Dendritic cell treated with granulocyte-macrophage colony-stimulating factor and Interleukin-4, amounts not matched to agents 40 ng/mL and 50 ng/mL, for 4 days (primary cell): ENCODE measurements around the gene WDR6.

ENCODE experiments used
- H3K27ac Mint-ChIP-seq: one replicate; pipeline ENCODE4 v1.8.0; 2022; ENCODE audit warnings: mild to moderate bottlenecking, mixed read lengths
- H3K27me3 Mint-ChIP-seq: one replicate; pipeline ENCODE4 v1.8.0; 2022; ENCODE audit warnings: mild to moderate bottlenecking, mixed read lengths
- H3K36me3 Mint-ChIP-seq: one replicate; pipeline ENCODE4 v1.8.0; 2022; ENCODE audit warnings: low read depth, mixed read lengths
- H3K4me1 Mint-ChIP-seq: one replicate; pipeline ENCODE4 v1.8.0; 2022; ENCODE audit warnings: low read depth, mixed read lengths
- H3K4me3 Mint-ChIP-seq: one replicate; pipeline ENCODE4 v1.8.0; 2022; ENCODE audit warnings: mild to moderate bottlenecking, moderate library complexity, mixed read lengths
- H3K9me3 Mint-ChIP-seq: one replicate; pipeline ENCODE4 v1.8.0; 2022; ENCODE audit warnings: mixed read lengths
- intact Hi-C: fragments of 100-400 bp; cut with micrococcal nuclease; formaldehyde crosslinking; loops from one replicate; pipeline ENCODE4 v1.15.0; 2022

Gene WDR6

DNA sequence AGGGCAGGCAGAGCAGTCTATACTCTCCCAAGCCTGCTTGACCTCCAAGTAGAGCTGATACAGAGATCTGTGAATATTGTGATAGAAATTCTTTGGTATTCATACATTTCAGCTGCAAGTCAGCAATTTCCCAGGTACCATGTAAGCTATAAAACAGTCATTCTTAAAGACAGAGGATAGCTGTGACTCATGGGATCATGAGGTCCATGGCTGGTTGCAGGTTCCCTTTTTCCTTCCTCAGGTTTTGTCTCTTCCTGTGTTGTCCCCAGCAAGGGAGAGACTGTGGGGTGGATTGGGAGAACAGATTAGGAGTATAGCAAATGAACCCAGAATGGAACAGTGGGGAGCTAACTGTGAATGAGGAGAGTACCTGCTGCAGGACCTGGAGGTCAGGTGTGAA lies 22.5 kb upstream of the WDR6 start:
- intact Hi-C loops = no loop called here
- Mint-ChIP-seq H3K9me3 (no peaks in the 10 kb centered on the region), H3K4me3 (no peak overlapping the region), H3K27me3 (no peaks in the 10 kb centered on the region), H3K36me3 (peaks cover 69% of the 10 kb centered on the region), H3K4me1 (peaks cover 40% of the 10 kb centered on the region), H3K27ac (peak overlapping the region; percentile 61)

DNA sequence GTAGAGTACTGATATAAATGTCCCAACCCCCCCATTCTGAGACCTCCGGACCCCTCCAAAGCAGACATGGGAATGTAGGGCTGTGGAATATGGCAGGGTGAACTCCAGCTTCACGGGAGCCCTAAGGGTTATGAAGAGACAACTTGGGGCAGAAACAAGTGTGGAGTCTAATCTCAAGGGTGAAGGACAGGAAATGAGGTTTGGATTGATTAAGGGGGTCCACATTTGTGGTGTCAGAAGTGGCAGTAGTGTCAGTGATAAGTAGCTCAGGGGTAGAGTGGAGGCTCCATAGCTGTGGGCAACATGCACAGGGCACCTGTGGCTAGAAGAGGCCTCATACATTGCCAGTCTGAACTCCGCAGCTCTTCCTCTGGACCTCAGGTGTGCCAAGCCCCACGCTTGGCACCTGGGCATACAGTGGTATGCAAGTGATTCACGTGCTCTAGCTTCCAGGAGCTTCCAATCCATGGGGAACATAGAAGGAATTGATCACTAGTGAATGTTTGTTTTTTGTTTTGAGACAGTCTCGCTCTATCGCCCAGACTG lies 21.3 kb upstream of the WDR6 start:
- Mint-ChIP-seq H3K4me3 (no peak overlapping the region), H3K36me3 (peaks cover 62% of the 10 kb centered on the region), H3K27ac (no peak overlapping the region), H3K9me3 (no peaks in the 10 kb centered on the region), H3K4me1 (peaks cover 46% of the 10 kb centered on the region), H3K27me3 (no peaks in the 10 kb centered on the region)
- intact Hi-C loops = no loop called here

DNA sequence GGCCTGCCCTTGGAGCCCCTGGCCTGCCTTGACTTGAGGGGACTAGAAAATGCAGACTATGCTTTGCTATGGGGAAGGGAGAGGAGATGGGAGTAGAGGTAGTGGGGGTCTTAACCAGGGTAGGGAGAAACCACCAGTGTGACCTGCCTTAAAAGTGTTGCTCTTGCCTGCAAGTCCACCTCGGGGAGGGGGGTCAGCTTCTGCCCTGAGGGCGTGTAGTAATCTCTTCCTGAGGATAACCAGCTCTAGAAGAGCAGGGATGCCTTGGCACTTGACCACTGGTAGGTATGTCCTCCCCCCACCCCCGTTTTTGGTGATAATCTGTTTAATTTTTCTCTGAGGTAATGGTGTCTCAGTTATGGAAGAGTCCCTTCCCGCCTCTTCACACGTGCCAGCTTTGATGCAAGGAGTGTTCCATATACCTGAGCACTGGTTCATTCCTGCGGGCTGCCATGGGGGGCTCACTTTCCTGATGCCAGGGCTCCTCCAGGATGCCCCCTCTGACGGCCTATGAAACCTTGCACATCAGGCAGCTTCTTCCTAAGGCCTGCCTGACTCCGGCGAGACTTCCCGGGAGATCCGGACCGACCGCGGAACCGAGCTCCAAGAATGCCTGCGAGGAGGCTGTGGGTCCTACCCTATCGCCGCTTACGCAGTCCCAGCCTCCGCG lies 17.9 kb upstream of the WDR6 start:
- peaks cover 48% of the 10 kb centered on the region for H3K4me1 Mint-ChIP-seq
- H3K27ac Mint-ChIP-seq = peak overlapping the region; percentile 81
- no peaks in the 10 kb centered on the region for H3K9me3 Mint-ChIP-seq
- H3K36me3 Mint-ChIP-seq = peaks cover 31% of the 10 kb centered on the region
- intact Hi-C loops = no loop called here
- peak overlapping the region; percentile 83 for H3K4me3 Mint-ChIP-seq
- H3K27me3 Mint-ChIP-seq = no peaks in the 10 kb centered on the region

DNA sequence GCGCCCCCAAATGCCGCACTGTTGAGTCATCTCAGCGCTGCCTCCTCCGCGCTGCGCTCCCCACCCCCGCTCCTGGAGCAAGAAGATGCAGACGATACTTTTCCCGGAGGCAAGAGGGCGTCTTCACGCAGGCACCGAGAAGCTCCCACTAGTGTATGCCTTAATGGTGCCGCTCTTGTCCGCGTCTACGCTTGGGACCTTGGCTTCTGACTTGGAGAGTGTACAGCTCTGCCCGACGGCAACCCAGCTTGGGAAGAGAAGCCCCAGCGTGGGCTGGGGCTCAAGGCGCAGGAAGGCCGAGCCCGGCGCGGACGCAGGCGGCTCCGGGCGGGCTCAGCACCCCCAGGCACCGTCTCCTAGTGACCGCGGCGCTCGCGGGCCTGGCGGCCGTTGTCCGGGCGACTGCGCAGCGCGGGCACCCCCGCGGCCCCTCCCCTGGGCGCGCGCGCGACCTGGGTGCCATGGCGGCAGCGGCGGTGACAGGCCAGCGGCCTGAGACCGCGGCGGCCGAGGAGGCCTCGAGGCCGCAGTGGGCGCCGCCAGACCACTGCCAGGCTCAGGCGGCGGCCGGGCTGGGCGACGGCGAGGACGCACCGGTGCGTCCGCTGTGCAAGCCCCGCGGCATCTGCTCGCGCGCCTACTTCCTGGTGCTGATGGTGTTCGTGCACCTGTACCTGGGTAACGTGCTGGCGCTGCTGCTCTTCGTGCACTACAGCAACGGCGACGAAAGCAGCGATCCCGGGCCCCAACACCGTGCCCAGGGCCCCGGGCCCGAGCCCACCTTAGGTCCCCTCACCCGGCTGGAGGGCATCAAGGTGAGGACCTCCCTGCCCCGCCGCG lies 17.2 kb upstream of the WDR6 start, which contains the start of gene P4HTM:
TSS of gene P4HTM (plus strand) at position 446 of the 840 bp plus-strand sequence. CDS start at position 462, 16 bp downstream.
- Mint-ChIP-seq H3K4me1 (peaks cover 41% of the 10 kb centered on the region), H3K27ac (peak within 1 kb of the TSS; percentile 81), H3K27me3 (no peaks in the 10 kb centered on the region), H3K9me3 (no peaks in the 10 kb centered on the region), H3K4me3 (peak within 1 kb of the TSS; percentile 85), H3K36me3 (peaks cover 31% of the 10 kb centered on the region)
- intact Hi-C loops = loop anchor here (5.0 kb wide), 1 partner anchor 37 kb away; the partner anchor contains the start of gene IMPDH2

DNA sequence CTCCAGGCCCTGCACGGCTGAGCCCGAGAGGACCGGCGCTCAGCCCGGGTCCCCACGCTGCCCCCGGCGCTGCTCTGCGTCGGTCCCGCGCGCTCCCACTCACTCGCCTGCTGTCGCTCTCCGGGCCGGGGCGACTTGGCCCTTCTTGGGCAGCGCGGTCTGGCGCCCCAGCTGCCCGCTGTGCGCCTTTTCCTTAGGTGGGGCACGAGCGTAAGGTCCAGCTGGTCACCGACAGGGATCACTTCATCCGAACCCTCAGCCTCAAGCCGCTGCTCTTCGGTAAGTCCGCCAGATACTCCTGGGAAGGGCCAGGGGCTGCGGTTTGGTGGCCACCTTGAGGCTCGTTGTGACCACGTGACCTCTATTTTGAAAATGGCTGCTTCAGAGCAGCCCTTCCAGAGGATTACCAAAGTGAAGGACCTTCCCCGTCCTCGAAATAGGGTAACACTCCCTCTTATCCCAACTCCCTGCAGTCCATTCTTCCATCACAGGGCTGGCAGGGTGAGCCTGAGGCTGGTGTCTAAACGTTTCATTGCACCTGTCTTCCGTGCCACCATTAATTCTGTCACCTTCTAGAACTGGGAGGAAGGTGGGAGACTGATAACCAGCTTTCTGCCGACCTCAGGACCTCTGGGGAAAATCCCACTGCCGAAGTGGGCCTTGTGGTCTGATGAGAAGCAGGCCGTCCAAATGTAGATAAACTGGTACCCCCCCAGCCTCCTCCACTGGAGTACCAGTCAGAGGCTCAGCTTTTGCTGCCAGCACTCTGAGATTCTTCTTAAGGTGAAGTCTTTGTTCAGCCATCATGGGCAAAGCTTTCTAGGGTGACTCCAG lies 16.3 kb upstream of the WDR6 start:
- Mint-ChIP-seq H3K27me3 (no peaks in the 10 kb centered on the region), H3K9me3 (no peaks in the 10 kb centered on the region), H3K27ac (peak overlapping the region; percentile 78), H3K4me3 (peak overlapping the region; percentile 85), H3K4me1 (peaks cover 41% of the 10 kb centered on the region), H3K36me3 (peaks cover 31% of the 10 kb centered on the region)
- intact Hi-C loops = loop anchor here (5.0 kb wide), 1 partner anchor 36 kb away; the partner anchor contains the start of gene IMPDH2

DNA sequence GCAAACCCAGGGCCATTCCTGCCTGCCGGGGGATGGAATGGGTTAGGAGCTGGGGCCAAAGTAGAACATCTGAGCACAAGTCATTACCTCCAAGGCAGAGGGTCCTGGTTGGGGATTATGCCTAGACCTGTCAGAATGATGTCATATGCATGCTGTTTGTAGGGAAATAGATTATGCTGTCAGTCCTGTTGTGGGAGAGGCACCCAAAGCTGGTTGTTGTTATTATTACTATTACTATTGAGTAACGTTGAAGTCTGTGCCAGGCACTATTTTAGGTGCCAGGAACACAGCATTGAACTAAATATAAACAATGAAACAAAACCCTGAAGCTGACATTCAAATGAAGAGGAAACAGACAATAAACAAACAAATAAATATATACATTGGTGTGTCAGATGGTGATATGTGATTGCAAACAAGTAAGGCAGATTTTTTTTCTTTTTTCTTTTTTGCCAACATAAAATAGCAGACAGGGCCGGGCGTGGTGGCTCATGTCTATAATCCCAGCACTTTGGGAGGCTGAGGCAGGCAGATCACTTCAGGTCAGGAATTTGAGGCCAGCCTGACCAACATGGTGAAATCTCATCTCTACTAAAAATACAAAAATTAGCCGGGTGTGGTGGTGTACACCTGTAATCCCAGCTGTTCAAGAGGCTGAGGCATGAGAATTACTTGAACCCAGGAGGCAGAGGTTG lies 15.2 kb upstream of the WDR6 start:
- no peak overlapping the region for H3K27ac Mint-ChIP-seq
- H3K9me3 Mint-ChIP-seq = no peaks in the 10 kb centered on the region
- intact Hi-C loops = loop anchor here (5.0 kb wide), 1 partner anchor 35 kb away; the partner anchor contains the start of gene IMPDH2
- peaks cover 41% of the 10 kb centered on the region for H3K4me1 Mint-ChIP-seq
- no peak overlapping the region for H3K4me3 Mint-ChIP-seq
- H3K27me3 Mint-ChIP-seq = no peaks in the 10 kb centered on the region
- peaks cover 27% of the 10 kb centered on the region for H3K36me3 Mint-ChIP-seq

DNA sequence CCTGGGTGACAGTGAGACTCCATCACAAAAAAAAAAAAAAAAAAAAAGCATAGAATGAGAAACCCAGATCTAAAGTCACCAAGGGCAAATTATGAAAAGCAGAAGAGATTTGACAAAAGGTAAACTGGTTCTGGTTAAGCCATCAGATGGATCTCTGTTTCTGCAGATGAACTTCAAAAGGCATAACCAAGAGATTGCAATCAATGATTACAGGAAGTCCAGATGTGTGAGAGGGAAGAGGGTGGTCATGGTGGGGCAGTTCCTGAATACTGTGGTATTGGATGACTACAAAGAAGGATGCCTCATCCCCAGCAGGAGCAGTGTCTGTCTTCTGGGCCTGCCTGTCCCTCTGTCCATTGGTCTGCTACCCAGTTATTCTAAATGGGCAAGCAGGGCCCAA lies 13.4 kb upstream of the WDR6 start:
- Mint-ChIP-seq H3K27ac (no peak overlapping the region), H3K9me3 (no peaks in the 10 kb centered on the region), H3K4me3 (no peak overlapping the region), H3K27me3 (no peaks in the 10 kb centered on the region), H3K36me3 (peaks cover 45% of the 10 kb centered on the region), H3K4me1 (peaks cover 33% of the 10 kb centered on the region)
- intact Hi-C loops = loop anchor here (5.0 kb wide), 1 partner anchor 33 kb away; the partner anchor contains the start of gene IMPDH2

DNA sequence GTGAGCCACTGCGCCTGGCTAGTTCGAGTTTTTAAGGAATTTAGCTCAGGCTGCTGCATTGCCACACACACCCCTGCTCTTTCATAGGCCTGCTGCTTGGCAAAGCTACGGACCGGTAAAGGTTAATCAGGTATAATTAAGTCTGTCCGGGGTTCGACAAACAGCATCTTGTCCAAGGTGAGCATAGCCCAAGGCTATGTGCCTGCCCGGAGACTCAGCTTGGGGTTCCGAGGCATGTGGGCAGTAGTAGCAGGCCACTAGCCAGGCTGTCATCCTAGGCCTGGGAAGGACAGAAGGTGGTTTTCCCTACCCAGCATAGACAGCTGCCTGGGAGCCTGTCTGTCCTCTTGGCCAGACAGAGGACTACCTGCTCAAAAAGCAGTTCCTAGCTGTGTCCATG lies 10.6 kb upstream of the WDR6 start:
- no peaks in the 10 kb centered on the region for H3K27me3 Mint-ChIP-seq
- peaks cover 45% of the 10 kb centered on the region for H3K36me3 Mint-ChIP-seq
- intact Hi-C loops = no loop called here
- no peak overlapping the region for H3K27ac Mint-ChIP-seq
- no peaks in the 10 kb centered on the region for H3K9me3 Mint-ChIP-seq
- peaks cover 12% of the 10 kb centered on the region for H3K4me1 Mint-ChIP-seq
- no peak overlapping the region for H3K4me3 Mint-ChIP-seq

DNA sequence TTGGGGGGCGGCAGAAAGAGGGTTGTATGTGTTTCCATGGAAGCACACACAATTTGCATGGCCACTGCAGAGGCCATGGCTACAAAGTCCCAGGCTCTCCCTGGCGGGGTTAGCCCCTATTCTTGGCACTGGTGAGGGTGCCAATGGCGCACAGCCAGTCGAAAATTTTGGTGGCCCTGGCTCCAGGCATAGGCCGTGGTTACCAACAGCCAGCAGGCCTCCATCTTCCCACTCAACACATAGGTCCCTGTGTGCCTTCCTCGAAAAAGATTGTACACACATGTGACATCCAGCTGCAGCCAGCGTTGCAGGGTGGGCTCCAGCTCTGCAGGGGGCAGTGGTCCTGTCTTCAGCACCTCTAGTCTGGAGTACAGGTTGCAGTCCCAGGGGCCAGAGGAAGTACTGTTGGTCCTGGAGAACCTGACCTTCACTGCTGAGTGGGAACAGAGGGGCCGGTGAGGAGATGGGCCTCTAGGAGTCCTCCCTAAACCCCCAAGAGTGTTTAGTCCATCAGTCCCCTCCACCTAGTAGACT lies 10.0 kb upstream of the WDR6 start:
- no peaks in the 10 kb centered on the region for H3K27me3 Mint-ChIP-seq
- no peak overlapping the region for H3K4me3 Mint-ChIP-seq
- H3K36me3 Mint-ChIP-seq = peaks cover 50% of the 10 kb centered on the region
- no peak overlapping the region for H3K27ac Mint-ChIP-seq
- no peaks in the 10 kb centered on the region for H3K9me3 Mint-ChIP-seq
- peaks cover 7% of the 10 kb centered on the region for H3K4me1 Mint-ChIP-seq
- intact Hi-C loops = no loop called here

DNA sequence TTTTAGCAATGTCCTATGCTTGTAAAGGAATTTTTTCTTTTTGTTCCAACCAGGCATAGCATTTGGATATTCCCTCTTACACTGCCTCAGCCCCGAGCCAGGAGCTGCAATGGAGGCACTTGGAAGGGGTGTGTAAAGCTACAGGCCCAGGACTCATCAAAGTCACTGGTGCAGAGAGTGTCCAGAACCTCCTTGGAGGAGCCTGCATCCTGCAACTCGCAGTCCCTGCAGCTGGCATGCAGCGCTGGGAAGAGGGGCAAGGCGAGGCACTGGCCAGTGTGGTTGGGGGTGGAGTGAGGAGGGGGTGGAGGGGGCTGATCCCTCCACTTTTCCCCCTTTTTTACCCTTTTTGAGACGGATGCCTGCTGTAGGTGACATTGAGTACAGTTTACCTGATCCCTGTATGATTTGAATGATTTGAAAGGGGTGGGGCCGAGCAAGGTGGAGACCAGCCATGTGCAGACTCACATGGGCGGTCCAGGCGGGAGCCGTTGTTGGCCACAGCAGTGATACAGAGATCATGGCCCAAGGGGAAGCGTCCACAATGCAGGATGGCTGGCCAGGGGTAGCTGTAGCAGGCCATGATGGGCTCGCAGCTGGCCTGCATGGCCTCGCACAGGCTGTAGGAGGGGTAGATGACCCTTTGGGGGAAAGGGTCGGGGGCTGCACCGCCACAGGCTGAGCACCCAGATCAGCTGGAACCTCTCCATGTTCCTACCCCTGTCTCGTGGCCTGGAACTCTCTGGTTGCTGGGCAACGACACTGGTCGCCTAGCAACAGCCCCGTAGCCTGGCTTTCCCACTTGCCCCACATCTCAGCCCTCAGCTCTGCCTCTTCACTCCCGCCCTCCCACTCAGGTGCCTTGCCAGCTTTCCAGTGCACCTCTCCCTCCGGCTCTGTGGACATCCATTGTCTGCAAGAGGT lies 9.2 kb upstream of the WDR6 start:
- no peak overlapping the region for H3K27ac Mint-ChIP-seq
- H3K9me3 Mint-ChIP-seq = no peaks in the 10 kb centered on the region
- H3K27me3 Mint-ChIP-seq = no peaks in the 10 kb centered on the region
- peaks cover 7% of the 10 kb centered on the region for H3K4me1 Mint-ChIP-seq
- intact Hi-C loops = no loop called here
- H3K36me3 Mint-ChIP-seq = peaks cover 53% of the 10 kb centered on the region
- H3K4me3 Mint-ChIP-seq = no peak overlapping the region

DNA sequence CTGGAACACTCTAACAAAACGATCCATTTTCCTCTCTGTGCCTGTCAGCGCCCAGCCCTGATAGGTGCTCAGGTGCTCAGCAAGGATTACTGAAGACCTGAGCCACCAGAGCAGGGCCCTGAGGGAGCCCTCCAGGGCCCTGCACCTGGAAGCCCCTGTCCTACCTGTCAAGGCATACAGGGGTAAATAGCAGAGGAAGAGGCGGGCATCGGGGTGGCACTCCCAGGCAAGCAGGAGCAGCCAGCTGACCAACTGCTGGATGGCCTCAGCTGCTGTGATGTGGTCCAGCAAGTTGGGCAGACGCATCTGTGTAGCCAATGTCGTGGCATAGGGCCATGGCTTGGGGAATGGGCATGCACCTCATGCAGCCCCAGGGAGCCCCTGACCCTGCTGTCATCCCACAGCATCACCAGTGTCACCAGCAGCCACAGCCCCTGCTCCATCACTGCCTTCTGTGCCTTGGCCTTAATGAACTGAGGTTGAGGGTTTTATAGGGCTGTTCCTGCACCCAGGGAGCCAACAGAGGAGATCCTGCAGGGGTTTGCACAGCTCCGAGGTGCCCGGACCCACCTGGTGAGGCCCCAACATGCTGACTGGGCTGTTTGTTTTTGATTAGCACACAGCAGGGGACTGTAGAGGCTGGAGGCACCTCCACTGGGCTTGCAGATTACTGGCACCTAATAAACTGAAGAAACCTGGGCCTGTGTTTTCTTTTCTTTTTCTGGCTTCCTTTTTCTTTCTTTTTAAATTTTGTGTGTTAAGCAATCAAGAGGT lies 7.9 kb upstream of the WDR6 start:
- no peaks in the 10 kb centered on the region for H3K27me3 Mint-ChIP-seq
- H3K27ac Mint-ChIP-seq = no peak overlapping the region
- H3K36me3 Mint-ChIP-seq = peaks cover 53% of the 10 kb centered on the region
- H3K9me3 Mint-ChIP-seq = no peaks in the 10 kb centered on the region
- H3K4me1 Mint-ChIP-seq = no peaks in the 10 kb centered on the region
- H3K4me3 Mint-ChIP-seq = no peak overlapping the region
- intact Hi-C loops = no loop called here
